GM18499 (cell line): Measurements from ENCODE around the gene NLRP5.
"Not testable (repeated sequence)": the region's sequence is repeated elsewhere in the genome, so short reads cannot be mapped to it uniquely, and the experiment has no call there.

ENCODE experiments used
- ATAC-seq: cut with Tn5 transposase; IDR thresholded peaks from one replicate; pipeline ENCODE4 v1.9.1; 2021; ENCODE audit warnings: moderate number of reproducible peaks; ENCODE audit not compliant: insufficient read depth, unreplicated experiment

Gene NLRP5

DNA sequence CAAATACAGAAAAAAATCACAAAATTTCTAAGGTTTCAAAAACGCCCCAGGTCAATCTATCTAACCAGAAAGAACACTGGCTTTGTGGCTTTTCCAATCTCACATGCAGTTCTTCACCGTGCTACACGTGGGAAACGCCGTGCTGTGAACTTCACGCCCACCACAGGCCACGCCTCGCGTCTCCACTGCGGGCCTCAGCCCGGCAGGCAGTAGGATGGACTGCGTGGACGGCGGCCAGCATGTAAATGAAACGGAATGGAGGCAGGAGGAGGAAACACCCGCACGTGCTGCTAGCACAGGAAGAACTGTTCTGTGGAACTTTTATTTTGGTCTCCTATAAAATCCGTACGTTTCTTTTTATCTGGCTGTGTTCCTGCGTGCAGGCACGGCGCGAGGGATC, 110.7 kb downstream of the NLRP5 start:
- no peak for ATAC-seq

DNA sequence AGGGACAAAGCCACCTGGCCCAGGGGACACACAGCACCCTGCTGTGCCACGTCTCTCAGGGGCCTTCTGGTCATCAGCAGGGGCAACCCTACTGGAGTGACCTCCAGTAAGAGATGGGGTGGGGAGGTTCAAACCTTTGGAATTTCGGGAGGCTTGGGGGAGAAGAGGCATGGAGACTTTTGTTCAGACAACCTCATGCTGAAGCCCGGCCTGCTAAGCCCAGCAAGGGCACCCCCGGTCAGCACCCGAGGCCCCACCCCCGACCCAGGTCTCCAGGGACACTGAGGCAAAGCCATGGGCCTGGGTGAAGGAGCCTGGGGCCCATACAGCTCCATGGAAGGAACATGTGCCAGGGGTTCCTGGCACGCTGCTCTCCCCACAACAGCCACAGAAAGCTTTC, 111.2 kb downstream of the NLRP5 start:
- no peak for ATAC-seq

DNA sequence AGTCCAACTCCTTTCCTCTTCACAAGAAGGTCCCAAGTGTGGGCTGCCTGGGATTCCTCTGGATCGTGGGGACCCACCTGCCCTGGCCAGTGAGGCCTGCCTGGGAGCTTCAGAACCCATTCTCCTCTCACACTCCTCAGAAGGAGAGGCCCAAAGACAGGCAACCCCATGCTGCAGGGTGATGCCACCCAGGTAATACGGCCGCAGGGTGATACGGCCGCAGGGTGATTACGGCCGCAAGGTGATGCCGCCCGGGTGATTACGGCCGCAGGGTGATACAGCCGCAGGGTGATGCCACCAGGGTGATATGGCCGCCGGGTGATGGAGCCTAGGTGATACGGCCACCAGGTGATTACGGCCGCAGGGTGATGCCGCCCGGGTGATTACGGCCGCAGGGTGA, 111.7 kb downstream of the NLRP5 start:
- ATAC-seq = not testable (repeated sequence)

DNA sequence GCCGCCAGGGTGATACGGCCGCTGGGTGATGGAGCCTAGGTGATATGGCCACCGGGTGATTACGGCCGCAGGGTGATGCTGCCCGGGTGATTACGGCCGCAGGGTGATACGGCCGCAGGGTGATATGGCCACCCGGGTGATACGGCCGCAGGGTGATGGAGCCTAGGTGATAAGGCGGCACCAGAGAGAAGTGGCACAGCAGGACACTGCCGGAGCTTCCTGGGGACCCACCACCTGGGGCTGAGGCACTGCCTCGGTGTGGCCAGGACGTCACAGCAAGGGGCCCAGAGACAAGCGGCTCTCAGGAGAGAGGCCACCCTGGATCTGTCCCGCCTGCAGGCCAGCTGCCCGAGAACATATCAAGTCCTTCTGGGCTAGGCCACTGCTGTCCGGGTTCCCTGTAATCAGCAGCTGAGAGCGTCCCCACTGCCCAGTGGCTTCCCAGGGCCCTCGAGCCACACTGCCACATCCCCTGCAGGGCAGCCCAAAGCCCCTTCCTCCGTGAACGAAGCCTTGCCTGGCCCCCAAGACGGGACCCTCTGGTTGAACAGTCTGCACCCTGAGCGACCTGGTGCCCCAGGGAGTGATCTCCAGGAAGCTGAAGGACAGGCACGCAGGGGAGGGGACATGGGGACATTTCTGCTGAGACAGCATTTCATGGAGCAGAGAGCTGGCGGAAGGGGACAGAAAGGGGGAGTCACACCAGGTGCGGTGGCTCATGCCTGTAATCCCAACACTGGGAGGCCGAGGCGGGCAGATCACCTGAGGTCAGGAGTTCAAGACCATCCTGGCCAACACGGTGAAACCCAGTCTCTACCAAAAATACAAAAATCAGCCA, 112.4 kb downstream of the NLRP5 start:
- no peak for ATAC-seq

DNA sequence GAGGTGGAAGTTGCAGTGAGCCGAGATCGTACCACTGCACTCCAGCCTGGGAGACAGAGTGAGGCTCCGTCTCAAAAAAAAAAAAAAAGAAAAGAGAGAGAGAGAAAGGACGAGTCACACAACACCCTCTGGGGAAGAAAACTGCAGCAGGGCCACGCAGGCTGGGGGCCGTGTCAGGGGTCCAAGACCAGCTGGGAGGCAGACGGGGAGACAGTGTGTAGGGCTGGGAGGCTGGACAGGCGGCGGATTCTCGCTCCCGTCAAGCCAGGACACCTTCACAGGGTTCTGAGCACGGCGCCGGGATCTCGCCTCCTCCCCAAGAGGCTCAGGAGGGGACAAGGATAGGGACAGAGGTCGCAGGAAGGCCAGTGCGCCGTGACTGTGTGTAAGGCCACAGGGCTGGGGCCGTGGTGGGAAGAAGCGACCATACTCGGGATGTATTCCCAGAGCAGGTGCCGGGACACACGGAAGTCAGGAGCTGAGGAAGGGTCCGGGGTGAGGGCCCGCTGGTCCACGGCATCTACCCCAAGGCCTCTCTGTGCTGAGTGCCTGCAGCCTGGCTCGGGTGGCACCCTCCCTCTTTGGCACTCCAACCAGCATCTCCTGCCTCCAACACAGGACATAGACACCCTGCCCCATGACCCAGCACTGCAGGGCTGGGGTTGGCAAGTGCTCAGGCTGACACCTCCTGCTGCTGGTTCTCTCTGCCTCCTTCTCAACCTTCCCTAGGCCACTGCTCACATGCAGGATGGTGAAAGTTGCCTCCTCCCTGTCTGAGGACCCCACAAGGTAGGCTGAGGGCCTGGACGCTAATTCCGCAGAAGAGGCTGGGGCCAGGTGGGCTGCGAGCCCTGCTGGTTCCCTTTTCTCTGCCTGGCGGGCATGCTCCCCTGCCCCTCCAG, 113.3 kb downstream of the NLRP5 start:
- ATAC-seq = no peak

DNA sequence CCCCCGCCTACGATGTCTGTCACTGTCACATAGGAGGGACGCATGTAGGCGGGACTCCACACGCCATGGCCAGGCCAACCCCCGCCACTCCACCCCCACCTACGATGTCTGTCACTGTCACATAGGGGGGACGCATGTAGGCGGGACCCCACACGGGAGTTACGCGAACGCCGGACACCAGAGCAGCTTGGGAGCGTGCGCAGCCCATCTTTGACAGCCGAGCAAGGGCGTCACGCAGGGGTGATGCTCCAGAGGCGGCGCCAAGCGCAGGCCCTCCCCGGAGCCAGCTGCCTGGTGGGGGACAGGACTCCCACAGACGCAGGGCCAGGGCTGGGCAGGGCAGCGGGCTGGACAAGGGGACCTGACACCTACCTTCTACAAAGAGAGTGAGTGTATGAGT, 114.5 kb downstream of the NLRP5 start:
- no peak for ATAC-seq

DNA sequence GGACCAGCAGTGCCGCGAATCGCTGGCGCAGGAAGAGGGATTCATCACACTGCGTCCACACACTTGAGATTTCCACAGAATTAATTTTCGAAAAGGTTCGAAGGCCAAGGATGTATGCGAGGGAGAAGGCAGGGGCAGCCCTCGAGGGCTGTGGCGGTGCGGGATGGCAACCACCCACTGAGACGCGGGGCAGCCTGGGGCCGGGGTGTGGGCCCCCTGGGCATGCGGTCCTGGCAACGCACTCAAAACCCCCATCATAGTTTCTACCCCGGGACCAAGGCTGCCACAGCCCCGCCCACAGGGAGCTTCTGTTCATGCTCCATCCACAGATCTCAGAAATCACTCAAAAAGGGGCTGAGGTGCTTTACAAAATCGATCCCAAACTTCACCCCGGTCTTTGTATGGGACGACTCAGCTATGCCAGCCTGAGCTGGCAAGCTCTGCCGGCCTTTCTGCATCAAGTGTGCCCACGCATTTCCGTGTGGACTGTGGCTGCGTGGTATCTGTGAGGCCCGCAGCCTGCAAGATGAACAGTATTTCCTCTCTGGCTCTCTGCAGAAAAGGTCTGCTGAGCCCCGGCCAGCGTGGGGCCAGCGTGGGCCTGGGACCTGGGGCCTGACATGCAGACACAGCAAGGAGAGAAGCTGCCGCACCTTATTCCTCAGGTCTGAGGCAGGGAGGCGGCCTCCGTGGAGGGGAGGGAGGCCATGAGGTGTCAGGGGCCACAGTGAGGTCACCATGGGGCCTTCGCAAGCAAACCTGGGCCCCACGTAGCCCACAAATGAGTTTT, 115.4 kb downstream of the NLRP5 start:
- no peak for ATAC-seq

DNA sequence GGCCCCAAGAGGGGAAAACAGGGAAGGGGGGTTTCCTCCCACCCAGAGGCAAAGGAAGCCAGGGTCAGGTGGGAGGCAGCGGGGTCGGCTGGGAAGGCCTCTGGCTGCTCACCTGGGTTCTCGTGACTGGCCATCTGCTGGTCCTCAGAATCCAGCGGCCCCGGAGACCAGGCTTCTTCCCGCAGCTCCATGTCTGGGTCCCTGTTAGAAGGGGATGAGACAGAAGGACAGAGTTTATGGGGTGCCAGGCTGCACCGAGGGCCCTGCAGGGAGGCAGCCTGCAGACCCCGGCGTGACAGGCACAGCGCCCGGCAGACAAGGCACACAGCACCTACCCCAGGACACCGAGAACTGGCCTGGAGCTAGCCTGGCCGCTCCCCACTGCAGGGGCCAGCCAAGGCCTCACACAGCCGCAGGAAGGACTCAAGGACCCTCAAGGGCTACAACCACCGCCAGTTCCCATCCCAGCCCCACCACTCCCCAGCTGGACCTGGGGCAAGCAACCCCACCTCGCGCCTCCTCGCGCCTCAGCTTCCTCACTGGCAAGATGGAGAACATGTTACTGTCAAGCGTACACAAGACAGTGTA, 116.5 kb downstream of the NLRP5 start:
- no peak for ATAC-seq

DNA sequence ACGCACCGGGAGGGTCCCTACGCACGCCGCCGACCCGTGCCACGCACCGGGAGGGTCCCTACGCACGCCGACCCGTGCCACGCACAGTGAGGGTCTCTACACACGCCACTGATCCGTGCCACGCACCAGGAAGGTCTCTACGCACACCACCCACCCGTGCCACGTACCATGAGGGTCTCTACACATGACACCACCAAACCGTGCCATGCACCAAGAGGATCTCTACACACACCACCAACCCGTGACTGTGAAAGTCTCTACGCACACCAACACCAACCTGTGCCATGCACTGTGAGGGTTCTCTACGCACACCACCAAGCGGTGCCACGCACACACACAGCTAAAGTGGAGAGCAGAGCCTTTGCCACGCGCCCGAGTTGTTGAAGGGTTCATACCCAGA, 117.8 kb downstream of the NLRP5 start:
- ATAC-seq = no peak

DNA sequence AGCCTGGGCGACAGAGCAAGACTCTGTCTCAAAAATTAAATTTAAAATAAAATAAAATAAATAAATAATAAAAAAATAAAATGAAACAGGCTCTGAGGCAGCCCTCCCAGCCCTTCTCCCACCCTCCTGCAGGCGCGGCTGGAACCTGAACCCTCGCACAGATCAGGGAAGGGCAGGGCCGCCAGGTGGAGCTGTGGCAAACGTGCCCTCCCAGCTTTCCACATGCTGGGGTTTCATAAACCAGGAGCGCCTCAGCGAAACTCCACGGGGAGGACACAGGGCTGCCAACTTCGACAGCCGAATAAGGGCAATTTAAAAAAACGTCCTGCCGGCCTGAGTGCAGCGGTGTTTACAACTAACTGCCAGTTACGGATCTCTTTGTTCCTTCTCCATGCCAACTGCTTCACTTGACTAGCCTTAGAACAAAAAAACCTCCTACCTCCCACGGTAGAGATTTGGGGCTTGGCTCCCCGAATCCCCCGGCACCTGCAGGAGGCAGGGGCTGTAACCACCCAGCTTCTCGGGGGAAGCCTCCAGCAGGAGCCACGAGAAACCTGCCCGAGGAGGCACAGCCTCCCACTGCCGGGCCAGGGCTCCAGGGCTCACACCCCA, 118.6 kb downstream of the NLRP5 start:
- no peak for ATAC-seq

DNA sequence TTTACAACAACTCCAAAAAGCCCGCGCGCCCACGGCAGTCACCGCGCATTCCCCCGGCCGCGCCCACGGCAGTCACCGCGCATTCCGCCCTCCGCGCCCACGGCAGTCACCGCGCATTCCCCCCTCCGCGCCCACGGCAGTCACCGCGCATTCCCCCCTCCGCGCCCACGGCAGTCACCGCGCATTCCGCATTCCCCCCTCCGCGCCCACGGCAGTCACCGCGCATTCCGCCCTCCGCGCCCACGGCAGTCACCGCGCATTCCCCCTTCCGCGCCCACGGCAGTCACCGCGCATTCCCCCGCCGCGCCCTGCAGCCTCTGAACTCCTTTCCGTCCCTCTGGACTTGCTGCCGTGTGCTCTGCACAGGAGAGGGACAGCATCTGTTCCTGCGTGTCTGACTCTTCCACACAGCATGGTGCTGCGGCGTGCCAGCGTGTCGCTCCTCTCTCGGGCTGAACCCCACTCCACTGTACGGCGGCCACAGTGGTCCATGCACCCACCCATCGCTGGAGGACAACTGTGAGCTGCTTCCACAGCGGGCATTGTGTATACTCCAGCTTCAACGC, 119.3 kb downstream of the NLRP5 start:
- ATAC-seq = not testable (repeated sequence)

DNA sequence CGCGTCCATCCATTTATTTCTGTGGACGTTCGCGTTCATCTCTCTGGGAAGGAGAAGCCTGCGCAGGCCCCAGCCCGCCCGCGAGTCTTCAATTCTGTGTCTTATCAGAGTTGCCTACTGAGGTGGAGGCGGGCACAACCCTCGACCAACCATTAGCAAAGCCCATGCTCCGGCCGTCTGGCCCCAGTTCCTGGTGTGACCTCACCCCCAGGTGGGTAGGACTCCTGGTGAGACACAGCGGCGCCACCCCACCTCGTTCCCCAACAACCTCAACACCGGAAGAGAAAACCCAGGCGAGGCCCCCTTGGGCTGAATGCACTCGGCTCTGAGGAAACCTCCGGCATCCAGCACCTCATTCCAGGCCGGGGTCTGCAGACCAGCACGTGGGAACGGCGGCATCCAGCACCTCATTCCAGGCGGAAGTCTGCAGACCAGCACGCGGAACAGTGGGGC, 119.8 kb downstream of the NLRP5 start:
- ATAC-seq = no peak

DNA sequence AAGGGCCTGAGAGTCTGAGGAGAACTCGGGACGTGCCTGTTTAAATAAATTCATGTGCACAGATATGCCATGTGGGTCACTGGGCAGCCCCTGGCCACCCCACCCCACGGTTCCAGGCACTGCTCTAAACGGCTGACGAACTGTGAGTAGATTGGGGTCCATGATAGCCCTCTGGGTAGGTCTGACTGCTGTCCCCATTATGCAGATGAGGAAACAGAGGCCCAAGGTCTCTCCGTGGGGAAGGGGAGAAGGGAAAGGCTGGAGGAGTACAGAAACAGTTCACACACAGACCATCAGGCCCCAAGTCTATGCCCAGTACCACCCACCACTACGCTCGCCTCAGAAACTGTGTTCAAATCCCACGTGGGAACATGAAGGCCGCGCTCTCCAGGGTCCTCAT, 120.4 kb downstream of the NLRP5 start:
- no peak for ATAC-seq

DNA sequence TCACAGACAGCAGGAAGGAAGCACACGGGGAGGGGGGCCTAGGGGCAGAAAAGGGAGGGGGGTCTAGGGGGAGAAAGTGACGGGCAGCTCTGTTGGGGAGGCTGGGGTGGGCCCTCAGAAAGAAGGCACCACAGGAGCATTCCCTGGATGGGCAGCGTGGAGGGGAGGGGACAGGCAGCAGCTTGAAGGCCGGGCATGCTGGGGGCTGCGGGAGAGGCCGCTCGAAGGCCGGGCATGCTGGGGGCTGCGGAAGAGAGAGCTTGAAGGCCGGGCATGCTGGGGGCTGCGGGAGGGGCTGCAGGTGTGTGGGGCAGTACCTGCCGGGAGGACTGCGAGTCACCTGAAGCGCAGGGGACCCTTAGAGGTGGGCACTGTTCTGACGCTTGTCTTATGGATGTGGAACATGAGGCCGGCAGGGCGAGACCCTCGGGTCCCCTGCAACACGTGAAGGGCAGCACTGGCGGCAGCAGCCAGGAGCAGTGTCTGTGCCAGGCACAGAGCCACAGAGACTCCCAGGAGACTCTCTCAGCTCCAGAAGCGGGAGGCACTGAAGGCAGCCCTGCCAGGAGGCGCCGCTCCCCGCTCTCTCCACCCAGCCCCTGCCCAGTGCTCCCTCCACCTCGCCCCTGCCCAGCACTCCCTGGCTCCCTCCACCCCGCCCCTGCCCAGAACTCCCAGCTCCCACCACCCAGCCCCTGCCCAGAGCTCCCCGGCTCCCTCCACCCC, 121.2 kb downstream of the NLRP5 start:
- ATAC-seq = no peak

DNA sequence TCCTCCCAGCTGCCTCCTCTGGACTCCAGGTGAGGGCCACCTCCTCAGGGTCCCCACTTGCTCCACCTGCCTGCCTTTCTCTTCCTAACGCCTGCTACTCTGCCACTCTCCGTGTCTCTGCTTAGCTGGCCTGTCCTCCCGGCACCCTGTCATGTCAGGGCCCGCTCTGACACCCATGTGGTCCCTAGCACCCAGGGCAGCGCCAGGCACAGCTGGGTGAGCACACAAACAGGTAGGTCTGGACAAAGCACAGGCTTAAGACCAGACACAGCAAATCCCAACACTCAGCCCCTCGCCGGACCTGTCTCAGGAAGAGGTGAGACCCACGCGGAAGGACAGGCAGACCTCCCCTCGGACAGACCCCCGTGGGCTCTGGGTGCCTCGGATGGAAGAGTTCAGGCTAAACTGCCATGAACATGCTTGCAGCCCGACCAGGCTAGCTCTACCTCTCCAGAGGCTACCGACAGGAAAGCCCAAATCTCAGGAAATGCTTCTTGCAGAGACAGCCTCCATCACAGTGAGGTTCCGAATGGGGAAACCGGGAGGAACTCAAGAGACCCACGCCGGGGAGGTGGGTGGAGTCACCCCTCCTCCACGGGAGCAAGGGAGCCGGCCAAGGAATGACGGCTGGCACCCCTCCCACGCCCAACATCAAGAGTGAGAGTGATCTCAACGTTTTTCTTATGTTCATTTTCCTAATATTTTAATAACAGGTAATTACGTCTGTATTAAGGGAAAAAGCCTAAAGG, 122.0 kb downstream of the NLRP5 start:
- ATAC-seq = no peak

DNA sequence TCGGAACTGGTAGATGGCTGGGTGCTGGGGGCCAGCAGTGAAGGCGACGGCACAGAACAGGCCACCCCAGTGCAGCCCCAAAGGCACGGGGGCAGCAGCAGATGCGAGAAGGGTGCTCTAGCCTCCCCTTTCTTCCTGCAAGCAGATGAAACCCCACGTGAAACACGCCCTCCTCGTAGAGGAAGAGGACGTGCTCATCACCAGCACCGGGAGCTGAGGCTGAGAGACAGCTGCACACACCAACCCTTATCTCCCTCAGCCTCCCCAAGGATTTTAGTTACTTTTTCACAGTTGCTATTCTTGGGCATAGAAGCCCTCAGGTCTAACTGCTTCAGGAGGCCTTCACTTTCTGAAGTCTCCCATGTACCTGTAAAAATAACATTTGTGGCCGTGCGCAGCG, 122.7 kb downstream of the NLRP5 start:
- ATAC-seq = no peak

DNA sequence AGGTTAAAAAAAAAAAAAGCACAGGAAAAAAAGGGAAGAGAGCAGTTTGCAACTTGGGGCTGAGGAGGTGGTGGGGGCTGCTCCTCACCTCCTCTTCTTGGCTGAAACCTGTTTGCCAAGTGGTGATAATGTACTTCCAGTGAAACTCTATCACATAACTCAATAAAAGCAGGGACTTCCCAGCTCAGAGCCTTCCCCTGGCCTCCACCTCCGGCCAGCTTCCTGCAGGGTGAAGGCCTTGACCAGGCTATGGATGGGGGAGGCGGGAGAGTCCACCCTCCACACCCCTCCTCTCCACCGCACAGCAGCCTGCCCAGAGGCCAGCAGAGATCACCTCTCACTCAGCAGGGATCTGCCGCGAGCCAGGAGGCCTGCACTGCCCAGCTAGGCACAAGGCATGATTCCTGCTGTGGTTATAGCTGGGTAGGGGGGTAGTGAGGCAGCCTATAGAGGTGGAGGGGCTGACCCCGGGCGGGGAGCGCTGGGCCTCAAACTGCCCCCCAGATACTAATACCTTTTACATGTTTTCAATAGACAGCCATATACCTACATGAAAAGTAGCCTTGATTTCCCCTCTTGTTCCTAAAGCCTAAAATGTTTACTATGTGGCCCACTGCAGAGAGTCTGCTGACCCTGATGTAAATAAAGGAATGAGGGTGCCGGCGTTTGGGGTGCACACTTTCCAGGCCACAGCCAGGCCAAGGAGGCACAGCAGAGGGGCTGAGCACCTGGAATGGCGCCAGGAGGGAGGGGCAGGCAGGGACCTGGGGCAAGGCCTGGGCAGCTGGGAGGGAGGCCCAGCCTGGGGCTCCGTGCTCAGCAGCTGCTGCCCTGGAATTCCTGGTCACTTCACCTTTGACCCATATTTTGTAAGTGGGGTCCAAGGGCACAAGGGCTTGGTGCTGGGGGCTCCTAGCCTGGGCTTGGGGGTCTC, 124.2 kb downstream of the NLRP5 start:
- ATAC-seq = no peak
